ENCODE results near the gene FOXQ1.
A peak's percentile ranks its signal among the peaks of the same experiment; 100 is the strongest.

Gene FOXQ1

GRCh38 chr6:1326535-1327121 is 14.7 kb downstream of the FOXQ1 start:
- Histone ChIP-seq H3K27ac (replicated peaks) (no peak overlapping the region), H3K4me3 (replicated peaks; ENCODE audit: insufficient read depth, low read length) (no peak overlapping the region), H3K27me3 (ENCODE audit: insufficient read depth, poor library complexity, severe bottlenecking) (peaks cover 5% of the 10 kb centered on the region)
- no peak for TF ChIP-seq GABPA (IDR thresholded peaks at IDR 0.05; ENCODE audit: low read depth)
- TF ChIP-seq SPI1 (IDR thresholded peaks at IDR 0.05; ENCODE audit: borderline replicate concordance, low read depth) = peak; percentile 35; the same call in 1 of the 2 replicates
- no peak for TF ChIP-seq REST (IDR thresholded peaks at IDR 0.05; ENCODE audit: insufficient replicate concordance, low read depth)
- no peak for TF ChIP-seq POLR2AphosphoS5 (IDR thresholded peaks at IDR 0.05; ENCODE audit: low read depth)
- TF ChIP-seq CTCF (IDR thresholded peaks at IDR 0.05; ENCODE audit: insufficient read depth, low read length) = no peak
- no peak for DNase-seq (ENCODE audit: low read depth in 1 of 2, low spot score in 1 of 2)

GRCh38 chr6:1327630-1328029 is 15.7 kb downstream of the FOXQ1 start:
- no peak for DNase-seq (ENCODE audit: low read depth in 1 of 2, low spot score in 1 of 2)
- no peak for TF ChIP-seq SPI1 (IDR thresholded peaks at IDR 0.05; ENCODE audit: borderline replicate concordance, low read depth)
- TF ChIP-seq GABPA (IDR thresholded peaks at IDR 0.05; ENCODE audit: low read depth) = no peak
- TF ChIP-seq REST (IDR thresholded peaks at IDR 0.05; ENCODE audit: insufficient replicate concordance, low read depth) = no peak
- TF ChIP-seq POLR2AphosphoS5 (IDR thresholded peaks at IDR 0.05; ENCODE audit: low read depth) = no peak
- no peak for TF ChIP-seq CTCF (IDR thresholded peaks at IDR 0.05; ENCODE audit: insufficient read depth, low read length)

GRCh38 chr6:1328129-1328800 is 16.4 kb downstream of the FOXQ1 start:
- Histone ChIP-seq H3K27me3 (ENCODE audit: insufficient read depth, poor library complexity, severe bottlenecking) (peaks cover 3% of the 10 kb centered on the region), H3K27ac (replicated peaks) (no peak overlapping the region), H3K4me3 (replicated peaks; ENCODE audit: insufficient read depth, low read length) (no peak overlapping the region)
- TF ChIP-seq REST (IDR thresholded peaks at IDR 0.05; ENCODE audit: insufficient replicate concordance, low read depth) (no peak), GABPA (IDR thresholded peaks at IDR 0.05; ENCODE audit: low read depth) (no peak), POLR2AphosphoS5 (IDR thresholded peaks at IDR 0.05; ENCODE audit: low read depth) (no peak), CTCF (IDR thresholded peaks at IDR 0.05; ENCODE audit: insufficient read depth, low read length) (no peak), SPI1 (IDR thresholded peaks at IDR 0.05; ENCODE audit: borderline replicate concordance, low read depth) (no peak)
- no peak for DNase-seq (ENCODE audit: low read depth in 1 of 2, low spot score in 1 of 2)

More at GRCh38 chr6:1327630-1328029, 15.7 kb downstream of the FOXQ1 start:
- H3K27ac ChIP-seq (replicated peaks) = no peak overlapping the region
- H3K27me3 ChIP-seq (ENCODE audit: insufficient read depth, poor library complexity, severe bottlenecking) = peaks cover 3% of the 10 kb centered on the region
- no peak overlapping the region for H3K4me3 ChIP-seq (replicated peaks; ENCODE audit: insufficient read depth, low read length)

Data from HL-60 (cell line).